ENCODE results near the gene STAG3.
"Not testable (repeated sequence)": the region's sequence is repeated elsewhere in the genome, so short reads cannot be mapped to it uniquely, and the experiment has no call there.

STAG3 gene

GRCh38 chr7:100247152-100247757, 69.5 kb downstream of the STAG3 start:
- peak; percentile 80 for DNase-seq (ENCODE audit: low read depth, low spot score)

- DNase-seq (ENCODE audit: low read depth, low spot score), result no peak
Measured at GRCh38 chr7:100248483-100248882, 70.8 kb downstream of the STAG3 start.

GRCh38 chr7:100257017-100257416, 79.3 kb downstream of the STAG3 start:
- no peak for DNase-seq (ENCODE audit: low read depth, low spot score)

- DNase-seq (ENCODE audit: low read depth, low spot score), result not testable (repeated sequence)
Measured at GRCh38 chr7:100259984-100260383, 82.3 kb downstream of the STAG3 start.

GRCh38 chr7:100262896-100263295, 85.2 kb downstream of the STAG3 start:
- DNase-seq (ENCODE audit: low read depth, low spot score), result not testable (repeated sequence)

Measured in iPS DF 19.7 (cell line).